ENCODE results near the gene MRGPRX4. TPM values are rescaled to one million over a fixed set of nuclear protein-coding genes. Genes with fewer than 3 reads are reported as not detected.

MRGPRX4 gene
- total RNA-seq, 1 experiment from 2014 or later: not detected

DNA sequence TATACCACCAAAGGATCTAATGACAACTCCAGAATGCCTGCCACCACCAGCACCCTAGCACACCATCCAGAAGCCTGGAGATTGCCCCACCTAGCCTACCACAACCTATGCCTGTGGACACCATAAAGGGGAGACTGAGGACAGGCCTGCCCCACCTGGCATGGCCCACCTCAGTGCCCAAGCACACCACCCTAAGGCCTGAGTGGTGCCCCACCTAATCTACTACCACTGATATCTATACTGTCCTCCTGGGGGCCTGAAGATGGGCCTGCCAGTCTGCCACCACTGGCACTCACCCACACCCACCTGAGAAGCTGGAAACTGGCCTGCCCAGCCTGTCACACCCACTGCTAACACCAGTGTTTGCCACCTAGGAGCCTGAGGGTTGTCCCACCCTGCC is 32.1 kb downstream of the MRGPRX4 start:
- no peak for DNase-seq (ENCODE audit: extremely low read depth, low read depth)

DNA sequence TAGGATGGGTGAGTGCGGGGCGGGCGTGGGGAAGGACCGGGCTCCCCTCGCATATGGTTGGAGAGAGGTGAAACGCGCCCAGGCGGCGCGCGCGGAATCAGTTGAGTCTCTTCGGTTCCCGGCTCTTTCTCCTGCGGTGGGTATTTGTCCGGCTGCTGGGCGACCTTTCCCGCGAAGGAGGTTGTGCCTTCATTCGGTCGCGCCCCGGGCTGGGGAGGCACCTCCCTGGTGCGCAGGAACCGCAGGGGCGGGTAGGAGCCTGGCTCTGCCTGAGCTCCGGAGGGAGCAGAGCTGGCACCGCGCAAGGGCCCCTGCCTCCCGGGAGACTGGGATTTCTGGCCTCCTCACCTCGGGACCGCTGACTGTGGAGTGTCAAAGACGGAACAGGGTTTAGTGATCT is 36.4 kb downstream of the MRGPRX4 start:
- no peak for DNase-seq (ENCODE audit: extremely low read depth, low read depth)

- no peak for DNase-seq (ENCODE audit: extremely low read depth, low read depth)
Observed at GRCh38 chr11:18221274-18221876, 48.7 kb downstream of the MRGPRX4 start.

- no peak for DNase-seq (ENCODE audit: extremely low read depth, low read depth)
Observed at GRCh38 chr11:18222814-18223421, 50.3 kb downstream of the MRGPRX4 start.

Other genes with a start within 250 kb of the MRGPRX4 start
- gene SERGEF, start 159.8 kb upstream of the MRGPRX4 start, total RNA-seq (2014; rRNA removed; shearing (Covaris generic)): 10.9 and 18.5 TPM in 2 replicates
- 0.02 and 0.03 TPM in 2 replicates for gene TPH1, start 126.6 kb upstream of the MRGPRX4 start, total RNA-seq (2014; rRNA removed; shearing (Covaris generic))
- 19.5 and 23.4 TPM in 2 replicates for gene SAAL1, start 66.8 kb upstream of the MRGPRX4 start, total RNA-seq (2014; rRNA removed; shearing (Covaris generic))
- gene MRGPRX3, start 40.3 kb upstream of the MRGPRX4 start, total RNA-seq (2014; rRNA removed; shearing (Covaris generic)): 0.23 and 0.57 TPM in 2 replicates
- not detected in 2 replicates for gene SAA4, start 64.0 kb downstream of the MRGPRX4 start, total RNA-seq (2014; rRNA removed; shearing (Covaris generic))
- gene SAA2, start 75.8 kb downstream of the MRGPRX4 start, total RNA-seq (2014; rRNA removed; shearing (Covaris generic)): not detected in 2 replicates
- not detected in 2 replicates for gene SAA1, start 93.4 kb downstream of the MRGPRX4 start, total RNA-seq (2014; rRNA removed; shearing (Covaris generic))
- gene HPS5, start 149.3 kb downstream of the MRGPRX4 start, total RNA-seq (2014; rRNA removed; shearing (Covaris generic)): 23.8 and 25.9 TPM in 2 replicates
- 53.7 and 55.2 TPM in 2 replicates for gene GTF2H1, start 149.7 kb downstream of the MRGPRX4 start, total RNA-seq (2014; rRNA removed; shearing (Covaris generic))
- gene LDHA, start 221.7 kb downstream of the MRGPRX4 start, total RNA-seq (2014; rRNA removed; shearing (Covaris generic)): 1,096 and 1,253 TPM in 2 replicates
- 0.62 and 0.75 TPM in 2 replicates for gene LDHC, start 239.5 kb downstream of the MRGPRX4 start, total RNA-seq (2014; rRNA removed; shearing (Covaris generic))